H7 (cell line): Measurements from ENCODE around the gene PARP3. TPM values are rescaled to one million over a fixed set of nuclear protein-coding genes. Genes with fewer than 3 reads are reported as not detected.

ENCODE experiments used
- DNase-seq: peaks from one replicate; pipeline ENCODE4 v3.0.0; 2012
- H3K27me3 ChIP-seq: 2 replicates; pipeline ENCODE4 v1.6.0; 2011; ENCODE audit warnings: mild to moderate bottlenecking, low read length; ENCODE audit not compliant: control insufficient read depth, insufficient read depth
- H3K36me3 ChIP-seq: replicated peaks from 2 replicates; pipeline ENCODE4 v1.5.1; 2011; ENCODE audit warnings: low read length; ENCODE audit not compliant: control insufficient read depth, insufficient read depth
- H3K4me3 ChIP-seq: 2 replicates; pipeline ENCODE4 v1.5.1; 2011; ENCODE audit warnings: low read depth, mild to moderate bottlenecking, control low read depth, low read length, moderate library complexity; ENCODE audit not compliant: insufficient read depth
- total RNA-seq: library from RNA; depleted of rRNA; stranded (reverse); fragments of >200 nt; shearing (Covaris generic); gene quantifications from 2 replicates; pipeline ENCODE4 v1.2.3, GENCODE V29; 2014

Gene PARP3
- total RNA-seq, 1 experiment from 2014 or later, result 3.2 TPM

DNA sequence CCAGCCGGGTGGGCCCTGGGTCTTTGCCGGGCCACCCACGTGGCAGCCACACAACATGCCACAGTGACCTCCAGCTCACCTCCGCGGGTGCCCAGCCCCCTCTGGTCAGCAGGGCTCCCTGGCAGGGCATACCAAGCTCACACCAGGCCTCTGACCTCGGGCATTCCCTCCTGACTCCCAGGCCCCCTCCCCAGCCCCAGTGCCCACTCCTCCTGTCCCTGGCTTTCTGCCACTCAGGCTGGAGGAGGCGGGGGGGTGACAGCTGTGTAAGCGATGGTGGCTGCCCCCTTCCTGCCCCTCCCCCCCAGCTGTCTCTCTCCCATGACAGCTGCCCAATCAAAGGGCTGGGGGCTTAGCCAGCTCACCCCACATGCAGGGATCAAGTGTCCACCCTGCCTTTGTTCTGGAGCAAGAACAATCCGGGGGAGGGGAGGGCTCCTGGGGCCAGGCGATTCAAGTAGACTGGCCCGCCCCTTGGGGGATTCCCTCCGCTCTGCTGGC is 21.8 kb downstream of the PARP3 start:
- no peaks in the 10 kb centered on the region for H3K36me3 ChIP-seq
- H3K27me3 ChIP-seq, result peaks cover 3% of the 10 kb centered on the region
- H3K4me3 ChIP-seq, result no peak overlapping the region
- peak; percentile 83 for DNase-seq

DNA sequence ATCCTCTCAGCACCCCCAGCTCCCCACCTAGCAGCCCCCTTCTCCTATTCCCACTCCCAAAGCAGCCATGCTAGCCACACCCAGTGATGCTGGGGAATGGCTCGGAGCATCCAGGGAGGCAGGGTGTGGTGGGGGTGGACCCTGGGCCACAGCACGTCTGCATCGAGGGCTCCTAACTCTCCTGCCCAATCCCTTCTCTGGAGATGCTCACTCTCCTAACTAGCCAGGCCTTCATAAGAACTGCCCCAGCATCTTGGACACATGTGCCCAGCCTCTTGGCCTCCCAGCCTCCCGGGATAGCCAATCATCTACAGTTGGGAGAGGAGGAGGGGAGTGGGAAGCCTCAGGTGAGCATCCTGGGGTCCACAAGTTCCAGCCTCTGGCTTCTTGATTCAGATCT is 22.4 kb downstream of the PARP3 start:
- no peak overlapping the region for H3K4me3 ChIP-seq
- DNase-seq, result no peak
- no peaks in the 10 kb centered on the region for H3K36me3 ChIP-seq
- H3K27me3 ChIP-seq, result peaks cover 3% of the 10 kb centered on the region

DNA sequence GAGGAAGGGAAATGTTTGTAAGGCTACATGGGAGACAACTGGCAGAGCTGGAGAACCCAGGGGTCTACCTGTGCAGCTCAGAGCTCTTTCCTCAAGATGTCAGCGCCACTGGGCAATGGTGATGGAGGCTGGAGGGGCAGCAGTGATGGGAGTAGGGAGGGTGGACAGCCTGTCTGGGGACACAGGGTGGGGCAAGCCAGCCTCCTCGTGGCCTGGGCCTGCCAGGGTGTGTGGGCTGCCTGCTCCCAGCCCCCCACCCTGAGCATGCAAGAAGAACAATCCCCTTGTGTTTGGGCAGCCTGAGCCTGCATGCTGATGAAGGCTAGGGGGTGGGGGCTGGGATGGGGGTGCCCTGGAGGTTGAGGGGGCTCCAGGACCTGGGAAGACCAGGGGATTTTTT is 23.9 kb downstream of the PARP3 start:
- DNase-seq, result no peak
- Histone ChIP-seq H3K27me3 (peaks cover 3% of the 10 kb centered on the region), H3K4me3 (no peak overlapping the region)

DNA sequence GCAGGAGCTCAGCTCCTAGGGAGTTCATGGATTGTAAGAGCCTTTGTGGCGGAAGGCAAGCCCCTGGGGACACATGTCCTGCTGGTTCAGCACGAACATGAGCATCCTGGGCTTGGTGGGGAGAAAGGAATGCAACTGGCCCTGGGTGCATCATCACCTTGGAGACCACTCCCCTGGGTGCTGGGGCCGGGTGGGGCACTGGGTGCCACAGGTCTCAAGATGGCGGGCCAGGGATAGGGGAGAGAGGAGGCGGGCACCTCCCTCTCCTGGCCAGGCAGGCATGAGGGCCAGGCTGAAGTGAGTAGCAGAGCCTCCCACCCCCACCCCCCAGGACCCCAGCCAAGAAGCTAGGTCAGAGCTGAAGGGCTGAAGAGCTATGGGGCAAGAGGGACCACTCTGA is 24.3 kb downstream of the PARP3 start:
- H3K36me3 ChIP-seq, result no peaks in the 10 kb centered on the region; the same call in 1 of the 2 replicates
- no peak for DNase-seq
- H3K27me3 ChIP-seq, result peaks cover 3% of the 10 kb centered on the region
- peak overlapping the region; percentile 53 for H3K4me3 ChIP-seq

More for the DNA sequence above, 23.9 kb downstream of the PARP3 start:
- no peaks in the 10 kb centered on the region; the same call in 1 of the 2 replicates for H3K36me3 ChIP-seq

DNA sequence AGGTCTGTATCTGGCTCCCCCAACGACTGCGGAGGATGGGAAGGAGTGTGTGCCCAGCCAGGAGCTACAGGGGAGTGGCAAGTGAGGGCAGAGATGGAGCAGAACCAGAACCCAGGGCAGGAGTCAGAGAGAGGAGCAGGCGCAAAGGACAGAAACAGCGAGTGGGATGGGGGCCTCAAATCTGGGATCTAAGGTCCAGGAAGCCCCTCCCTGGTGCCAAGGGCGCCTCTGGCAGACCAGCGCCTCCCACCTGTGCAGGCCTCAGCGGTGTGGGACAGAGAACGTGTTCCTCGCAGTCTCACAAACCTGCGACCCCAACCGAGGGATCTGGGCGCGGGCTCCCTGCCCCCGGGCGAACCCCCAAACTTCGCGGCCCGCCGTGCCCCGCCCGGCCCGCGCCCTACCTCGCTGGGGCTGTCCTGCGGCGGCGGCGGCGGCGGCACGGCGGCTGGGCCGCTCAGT is 24.8 kb downstream of the PARP3 start:
- peak overlapping the region; percentile 53 for H3K4me3 ChIP-seq
- H3K27me3 ChIP-seq, result peaks cover 3% of the 10 kb centered on the region
- DNase-seq, result no peak
- H3K36me3 ChIP-seq, result no peaks in the 10 kb centered on the region; the same call in 1 of the 2 replicates

DNA sequence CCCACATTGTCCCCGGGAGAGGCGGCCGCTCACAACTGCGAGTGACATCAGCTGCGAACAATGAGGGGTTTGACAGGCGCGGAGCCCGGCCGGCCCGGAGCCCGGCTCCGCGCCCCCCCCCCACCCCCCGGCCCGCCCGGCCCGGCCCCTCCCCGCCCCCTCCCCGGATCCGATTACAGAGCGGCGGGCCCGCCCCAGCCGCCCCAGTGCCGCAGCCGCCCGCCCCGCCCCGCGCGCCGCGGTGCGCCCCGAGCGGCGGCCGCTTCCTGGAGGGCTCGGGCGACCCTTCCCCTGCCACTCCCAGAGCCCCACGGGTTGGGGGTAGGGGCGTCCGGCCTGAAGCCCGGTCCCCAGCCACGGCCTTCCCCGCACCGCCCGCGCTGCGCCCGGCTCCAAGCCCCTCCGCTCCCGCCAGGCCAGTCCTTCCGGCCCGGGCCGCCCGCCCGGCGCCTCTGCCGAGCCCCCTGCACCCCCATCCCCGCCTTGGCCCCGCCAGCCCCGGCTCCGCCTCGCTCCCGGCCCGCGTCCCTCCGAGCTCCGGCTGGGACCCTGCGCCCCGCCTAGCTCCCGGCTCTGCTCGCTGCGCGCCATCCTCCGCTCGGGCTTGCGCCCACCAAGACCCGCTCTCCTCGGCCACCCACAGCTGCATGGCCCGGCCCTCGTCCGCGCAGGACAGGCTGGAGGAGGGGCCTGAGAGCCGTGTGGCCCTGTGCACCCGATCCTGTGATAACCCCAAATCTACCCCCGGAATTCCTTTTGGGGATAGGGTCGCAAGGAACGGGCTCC is 25.4 kb downstream of the PARP3 start, which contains the start of gene PCBP4:
Gene PCBP4 (minus strand): TSS at position 71 of the 786 bp plus-strand sequence. CDS start 6,214 bp downstream, outside the sequence.
- peak within 1 kb of the TSS; percentile 70 for H3K4me3 ChIP-seq
- no peaks in the 10 kb centered on the region; the same call in 1 of the 2 replicates for H3K36me3 ChIP-seq
- peak; percentile 96 for DNase-seq

DNA sequence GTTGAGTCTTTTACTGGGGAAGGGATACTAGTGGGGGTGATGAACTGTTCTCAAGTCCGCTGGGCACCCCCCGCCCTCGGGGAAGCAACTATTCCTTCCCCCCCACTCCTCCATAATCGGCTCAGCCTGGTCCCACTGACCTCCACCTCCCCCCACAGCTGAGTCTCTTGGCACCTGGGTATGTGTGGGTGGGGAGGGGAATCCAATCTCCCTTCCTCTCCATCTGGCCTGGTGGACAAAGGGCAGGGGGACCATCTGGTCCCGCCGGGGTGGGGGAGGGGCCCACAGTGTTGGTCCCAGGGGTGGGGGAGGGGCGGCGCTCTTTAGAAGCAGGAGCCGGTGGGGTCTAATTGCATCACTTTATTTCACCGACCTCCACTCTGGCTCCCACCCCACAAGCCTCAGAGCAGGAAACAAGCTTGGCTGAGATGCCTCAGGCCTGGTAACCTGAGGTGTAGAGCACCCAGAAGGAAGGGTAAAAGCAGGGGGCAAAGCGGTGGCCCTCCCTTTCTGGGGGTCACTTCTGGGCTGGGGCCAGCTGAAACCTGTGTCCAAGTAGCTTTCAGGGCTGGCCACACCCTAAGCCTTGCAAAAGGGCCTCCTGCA is 26.1 kb downstream of the PARP3 start:
- H3K4me3 ChIP-seq, result peak overlapping the region; percentile 70
- no peaks in the 10 kb centered on the region; the same call in 1 of the 2 replicates for H3K36me3 ChIP-seq
- H3K27me3 ChIP-seq, result peaks cover 3% of the 10 kb centered on the region
- DNase-seq, result peak; percentile 83

More for the DNA sequence above, 25.4 kb downstream of the PARP3 start, which contains the start of gene PCBP4:
- peaks cover 3% of the 10 kb centered on the region for H3K27me3 ChIP-seq

DNA sequence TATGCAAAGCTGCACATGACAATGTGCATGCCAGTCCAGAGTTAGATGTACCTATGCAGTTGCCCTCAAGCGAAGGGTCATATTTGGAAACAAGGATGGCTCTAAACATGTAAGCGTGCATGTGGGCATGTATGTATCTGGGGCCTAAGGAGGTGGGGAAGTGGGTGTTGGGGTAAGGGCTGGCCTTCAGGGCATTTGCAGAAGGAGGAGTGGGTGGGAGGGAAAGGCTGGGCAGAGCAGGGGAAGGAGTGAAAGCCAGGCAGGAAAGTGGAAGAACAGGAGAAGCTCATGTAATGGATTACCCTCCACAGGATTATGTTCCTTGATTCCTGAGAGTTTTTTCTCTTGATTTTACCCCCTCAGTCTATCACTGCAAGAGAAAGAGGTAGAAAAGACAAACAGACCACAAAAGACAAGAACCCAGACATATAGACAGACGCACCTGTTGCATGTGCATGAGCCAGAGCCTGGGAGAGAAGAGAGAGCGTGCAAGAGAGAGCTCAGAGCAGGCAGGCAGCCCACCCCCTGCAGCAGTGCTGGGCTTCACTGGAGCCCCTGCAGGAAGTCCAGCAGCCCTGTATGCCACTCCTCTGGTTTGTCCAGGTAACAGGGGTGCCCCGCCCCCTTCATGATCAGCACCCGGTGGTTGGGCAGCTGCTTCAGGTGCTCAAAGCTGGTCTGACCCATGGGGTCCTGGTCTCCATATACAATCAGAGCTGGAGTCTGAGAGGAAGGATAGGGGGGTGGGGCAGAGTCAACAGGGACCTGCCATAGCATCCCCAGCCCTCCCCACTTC is 26.9 kb downstream of the PARP3 start:
- no peak for DNase-seq
- Histone ChIP-seq H3K4me3 (no peak overlapping the region), H3K27me3 (peaks cover 7% of the 10 kb centered on the region), H3K36me3 (no peaks in the 10 kb centered on the region; the same call in 1 of the 2 replicates)

DNA sequence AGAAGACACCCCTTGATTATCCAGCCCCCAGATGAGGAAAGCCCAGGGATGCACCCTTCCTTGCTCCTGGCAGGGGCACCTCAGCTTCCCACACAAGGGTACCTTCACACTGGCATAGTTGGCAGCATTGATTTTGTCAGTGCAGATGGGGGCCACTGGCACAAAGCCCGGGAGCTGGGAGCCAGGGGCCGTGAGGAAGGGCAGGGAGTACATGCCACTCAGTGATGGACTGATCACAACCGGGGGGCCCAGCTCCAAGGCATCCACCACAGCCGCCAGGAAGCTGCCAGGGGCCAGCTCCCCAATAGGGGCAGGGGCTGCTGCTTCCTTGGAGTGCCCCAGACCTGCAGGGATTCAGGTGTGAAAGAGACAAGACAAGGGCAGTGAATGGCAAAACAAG is 27.7 kb downstream of the PARP3 start:
- no peak for DNase-seq
- Histone ChIP-seq H3K36me3 (no peaks in the 10 kb centered on the region; the same call in 1 of the 2 replicates), H3K4me3 (no peak overlapping the region), H3K27me3 (peaks cover 9% of the 10 kb centered on the region)

DNA sequence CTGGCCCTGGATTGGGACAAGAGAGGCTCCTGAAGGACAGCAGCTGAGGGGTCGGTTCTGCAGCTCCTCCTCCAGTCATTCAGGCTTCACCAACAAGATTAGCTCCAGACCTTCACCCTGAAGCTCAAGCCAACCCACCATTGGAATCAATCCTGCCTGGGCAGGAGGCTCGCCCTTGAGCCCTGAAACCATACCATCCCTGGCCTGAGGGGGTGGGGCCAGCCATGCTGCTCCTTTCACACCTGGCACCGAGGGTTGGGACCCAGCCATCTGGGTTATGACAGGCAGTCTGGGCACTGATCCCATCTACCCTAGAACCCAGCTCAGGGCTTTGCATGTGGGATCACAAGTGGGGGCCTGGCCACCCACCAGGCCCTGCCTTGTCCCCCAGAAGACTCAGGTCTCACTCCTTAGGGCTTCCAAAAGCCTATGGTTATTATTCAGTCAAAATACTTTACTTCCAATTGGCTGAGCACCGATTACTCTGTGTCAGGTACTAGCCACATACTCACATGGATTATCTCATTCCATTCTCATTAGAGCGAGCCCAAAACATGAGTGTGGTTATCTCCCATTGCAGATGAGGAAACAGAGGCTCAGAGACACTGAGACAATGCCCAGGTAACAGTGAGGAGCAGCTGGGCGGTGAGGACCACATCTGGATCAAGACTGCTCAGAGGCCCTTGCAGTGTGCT is 28.6 kb downstream of the PARP3 start:
- Histone ChIP-seq H3K36me3 (no peaks in the 10 kb centered on the region; the same call in 1 of the 2 replicates), H3K4me3 (no peak overlapping the region), H3K27me3 (peaks cover 16% of the 10 kb centered on the region)
- no peak for DNase-seq

DNA sequence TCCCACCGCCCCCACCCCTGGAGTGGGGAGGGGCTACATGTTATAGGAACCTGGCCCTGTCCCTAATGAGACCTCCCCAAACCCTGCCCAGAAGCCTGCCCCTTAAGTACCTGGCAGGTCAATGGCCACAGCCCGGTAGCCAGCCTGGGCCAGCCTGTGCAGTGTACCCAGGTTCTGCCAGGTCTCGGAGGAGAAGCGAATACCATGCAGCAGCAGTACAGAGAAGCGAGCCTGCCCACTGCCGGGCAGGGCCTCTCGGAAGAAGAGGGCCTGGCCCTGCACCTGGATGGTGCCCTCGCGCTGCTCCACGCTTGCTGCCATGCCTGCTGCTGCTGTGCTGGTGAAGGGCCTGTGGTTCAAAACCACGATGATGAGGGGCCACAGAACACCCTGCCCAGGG is 29.2 kb downstream of the PARP3 start:
- DNase-seq, result no peak
- Histone ChIP-seq H3K4me3 (no peak overlapping the region), H3K27me3 (peaks cover 18% of the 10 kb centered on the region), H3K36me3 (no peaks in the 10 kb centered on the region; the same call in 1 of the 2 replicates)

DNA sequence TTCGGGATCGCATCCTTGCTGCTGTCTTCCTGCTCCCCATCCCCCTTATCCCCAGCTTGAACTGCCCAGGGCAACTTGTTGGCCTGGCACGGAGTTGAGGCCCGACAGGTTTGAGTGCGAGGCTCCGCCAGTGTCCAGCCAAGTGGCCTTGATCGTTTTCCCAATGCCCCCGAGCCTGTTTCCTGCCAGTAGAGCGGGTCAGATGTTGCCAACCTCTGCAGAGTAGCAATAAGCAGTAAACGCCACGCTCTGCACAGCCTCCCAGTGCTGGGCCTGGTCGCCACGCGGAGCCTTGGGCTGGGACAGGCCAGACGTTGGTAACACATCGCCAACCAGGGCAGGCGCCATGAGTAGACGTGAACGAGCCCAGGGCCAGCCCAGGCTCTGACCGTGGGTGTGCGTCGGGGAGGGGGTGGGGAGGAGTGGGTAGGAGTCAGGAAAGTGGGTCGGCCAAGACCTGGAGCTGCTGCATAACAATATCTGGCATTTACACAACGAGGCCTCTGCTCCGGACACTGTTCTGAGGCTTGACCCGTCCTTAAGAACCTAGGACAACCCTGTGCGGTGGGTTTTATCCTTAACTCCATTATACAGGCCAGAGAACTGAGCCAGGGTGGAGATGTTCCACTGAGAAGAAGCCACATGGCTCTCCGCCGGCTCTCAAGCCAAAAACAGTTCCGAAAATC is 32.3 kb downstream of the PARP3 start:
- Histone ChIP-seq H3K4me3 (peak overlapping the region; percentile 39), H3K27me3 (peaks cover 17% of the 10 kb centered on the region), H3K36me3 (no peaks in the 10 kb centered on the region; the same call in 1 of the 2 replicates)
- DNase-seq, result peak; percentile 75
